HEK293 (cell line): ENCODE data around the gene SCGB3A1.

Experiments used
- CTCF ChIA-PET: fragments of 350-600 bp; formaldehyde crosslinking; extraction: SDS; loops from one replicate; lab custom pipeline; 2021; ENCODE audit warnings: antibody characterized with exemption; lab: Yijun Ruan, JAX
- POLR2A ChIA-PET: fragments of 300-600 bp; formaldehyde crosslinking; extraction: SDS; loops from one replicate; lab custom pipeline; 2020; ENCODE audit warnings: antibody characterized with exemption, inconsistent platforms; lab: Yijun Ruan, JAX
- H3K27ac ChIP-seq: fragments of 200-500 bp; sonication (Bioruptor generic); 2 replicates; pipeline ENCODE4 v1.5.1; 2014; ENCODE audit warnings: low read depth, low read length, control low read depth, inconsistent platforms; ENCODE audit errors: extremely low read depth
- H3K36me3 ChIP-seq, 2 experiments: fragments of 200-500 bp in 1 of 2; sonication (Bioruptor generic) in 1 of 2; 1 replicate in 1 of 2; 2 replicates in 1 of 2; pipeline ENCODE4 v1.5.1; 2014 to 2017; ENCODE audit warnings: inconsistent platforms in 2 of 2, low read length in 2 of 2; ENCODE audit not compliant: control insufficient read depth in 2 of 2, insufficient read depth in 1 of 2
- H3K4me1 ChIP-seq: fragments of 200-500 bp; sonication (Bioruptor generic); 2 replicates; pipeline ENCODE4 v1.5.1; 2014; ENCODE audit warnings: mild to moderate bottlenecking, low read length, inconsistent platforms; ENCODE audit not compliant: control insufficient read depth, insufficient read depth
- H3K4me3 ChIP-seq: 2 replicates; pipeline ENCODE4 v1.5.1; 2011; ENCODE audit warnings: low read depth, mild to moderate bottlenecking, control low read depth, low read length, moderate library complexity
- H3K9me3 ChIP-seq: fragments of 200-500 bp; sonication (Bioruptor generic); 2 replicates; pipeline ENCODE4 v1.5.1; 2014; ENCODE audit warnings: low read depth, low read length, inconsistent platforms; ENCODE audit not compliant: control insufficient read depth, insufficient read depth
- INSM2 ChIP-seq: fragments of 450-650 bp; formaldehyde crosslinking; IDR thresholded peaks from 2 replicates; pipeline ENCODE4 v1.5.1; 2016; ENCODE audit warnings: missing biosample characterization, missing genetic modification characterization
- KLF17 ChIP-seq: fragments of 450-650 bp; formaldehyde crosslinking; IDR thresholded peaks from 2 replicates; pipeline ENCODE4 v1.5.1; 2016; ENCODE audit warnings: missing biosample characterization, missing genetic modification characterization
- PRDM10 ChIP-seq: fragments of 450-650 bp; formaldehyde crosslinking; IDR thresholded peaks from 2 replicates; pipeline ENCODE4 v1.5.1; 2016; ENCODE audit warnings: missing biosample characterization, missing genetic modification characterization
- YY2 ChIP-seq: fragments of 450-650 bp; formaldehyde crosslinking; IDR thresholded peaks from 2 replicates; pipeline ENCODE4 v1.5.1; 2016; ENCODE audit warnings: missing biosample characterization, missing genetic modification characterization
- ZBTB20 ChIP-seq: fragments of 450-650 bp; formaldehyde crosslinking; IDR thresholded peaks from 2 replicates; pipeline ENCODE4 v1.5.1; 2016; ENCODE audit warnings: missing biosample characterization, missing genetic modification characterization
- ZNF140 ChIP-seq: fragments of 450-650 bp; formaldehyde crosslinking; IDR thresholded peaks from 2 replicates; pipeline ENCODE4 v1.5.1; 2016; ENCODE audit warnings: missing biosample characterization, missing genetic modification characterization
- ZNF16 ChIP-seq: fragments of 450-650 bp; formaldehyde crosslinking; IDR thresholded peaks from 2 replicates; pipeline ENCODE4 v1.5.1; 2016; ENCODE audit warnings: low read depth, missing biosample characterization, missing genetic modification characterization
- ZNF202 ChIP-seq: fragments of 450-650 bp; formaldehyde crosslinking; IDR thresholded peaks from 2 replicates; pipeline ENCODE4 v1.5.1; 2016; ENCODE audit warnings: missing biosample characterization, missing genetic modification characterization, borderline replicate concordance
- ZNF518A ChIP-seq: fragments of 450-650 bp; formaldehyde crosslinking; conservative IDR thresholded peaks from 2 replicates; pipeline ENCODE4 v1.5.1; 2016; ENCODE audit warnings: low read depth, missing biosample characterization, missing genetic modification characterization
- ZNF623 ChIP-seq: fragments of 450-650 bp; formaldehyde crosslinking; IDR thresholded peaks from 2 replicates; pipeline ENCODE4 v1.5.1; 2016; ENCODE audit warnings: missing biosample characterization, missing genetic modification characterization
- ZNF776 ChIP-seq: fragments of 450-650 bp; formaldehyde crosslinking; IDR thresholded peaks from 2 replicates; pipeline ENCODE4 v1.5.0; 2017; ENCODE audit warnings: missing biosample characterization, missing genetic modification characterization, borderline replicate concordance

The SCGB3A1 gene

GRCh38 chr5:180640611-180640860 is 49.2 kb upstream of the SCGB3A1 start (continued):
- TF ChIP-seq ZBTB20 (tag by site-specific recombination) (no peak), ZNF202 (tag by site-specific recombination) (no peak), INSM2 (tag by site-specific recombination) (no peak), ZNF518A (tag by site-specific recombination) (no peak), YY2 (tag by site-specific recombination) (no peak), ZNF16 (tag by site-specific recombination) (no peak), PRDM10 (no peak), ZNF140 (tag by site-specific recombination) (no peak), ZNF776 (tag by site-specific recombination) (no peak)

- H3K27ac ChIP-seq: no peak overlapping the region
Measured at GRCh38 chr5:180639741-180640610, 48.7 kb upstream of the SCGB3A1 start.

More at GRCh38 chr5:180639741-180640610, 48.7 kb upstream of the SCGB3A1 start:
- CTCF ChIA-PET: no interaction called here
- TF ChIP-seq KLF17 (tag by site-specific recombination): 0 out of 2 replicates have a peak, but pooled peaks have one; percentile 26
- TF ChIP-seq ZNF623 (tag by site-specific recombination): no peak
- no peaks in the 10 kb centered on the region for H3K9me3 ChIP-seq
- no peak overlapping the region for H3K4me3 ChIP-seq
- POLR2A ChIA-PET: no interaction called here
- no peaks in the 10 kb centered on the region for H3K36me3 ChIP-seq
- no peaks in the 10 kb centered on the region for H3K4me1 ChIP-seq
